Measurements from ENCODE around the gene PDE4D.
"Not testable (repeated sequence)": the region's sequence is repeated elsewhere in the genome, so short reads cannot be mapped to it uniquely, and the experiment has no call there.

Gene PDE4D

DNA sequence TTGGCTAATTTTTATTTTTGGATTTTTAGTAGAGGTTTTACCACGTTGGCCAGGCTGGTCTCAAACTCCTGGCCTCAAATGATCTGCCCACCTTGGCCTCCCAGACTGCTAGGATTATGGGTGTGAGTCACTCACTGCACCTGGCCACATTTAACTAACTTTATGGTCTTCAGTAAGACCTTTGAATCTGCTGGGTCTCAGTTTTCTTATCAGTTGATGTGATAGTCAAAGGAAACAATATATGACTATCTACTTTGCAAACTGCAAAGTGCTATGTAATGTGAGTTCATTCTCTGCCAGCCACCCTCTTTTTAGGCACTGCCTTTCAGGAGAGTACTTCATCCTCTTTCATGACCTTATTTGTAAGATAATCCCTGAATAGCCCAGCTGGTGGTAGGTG lies 474.7 kb downstream of the PDE4D start:
- DNase-seq (ENCODE audit: low read depth) = no peak

DNA sequence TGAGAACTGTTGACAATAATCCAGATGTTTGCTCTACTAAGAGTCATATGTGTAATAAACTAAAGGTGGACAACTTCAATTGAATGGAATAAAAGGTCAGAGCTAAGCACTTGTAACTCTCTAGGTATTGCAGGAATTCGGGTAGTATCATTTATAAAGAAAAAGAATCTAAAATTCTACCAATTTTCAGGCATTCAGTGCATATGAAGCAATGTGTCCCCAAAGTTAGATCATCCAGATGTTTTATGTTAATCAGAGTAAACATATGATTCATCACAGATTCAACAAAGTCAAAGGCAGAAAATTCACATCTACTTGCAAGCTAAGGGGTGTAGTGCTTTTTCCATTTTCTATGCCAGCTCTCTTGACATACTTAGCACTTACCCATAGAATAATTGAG lies 477.1 kb downstream of the PDE4D start:
- no peak for DNase-seq (ENCODE audit: low read depth)

DNA sequence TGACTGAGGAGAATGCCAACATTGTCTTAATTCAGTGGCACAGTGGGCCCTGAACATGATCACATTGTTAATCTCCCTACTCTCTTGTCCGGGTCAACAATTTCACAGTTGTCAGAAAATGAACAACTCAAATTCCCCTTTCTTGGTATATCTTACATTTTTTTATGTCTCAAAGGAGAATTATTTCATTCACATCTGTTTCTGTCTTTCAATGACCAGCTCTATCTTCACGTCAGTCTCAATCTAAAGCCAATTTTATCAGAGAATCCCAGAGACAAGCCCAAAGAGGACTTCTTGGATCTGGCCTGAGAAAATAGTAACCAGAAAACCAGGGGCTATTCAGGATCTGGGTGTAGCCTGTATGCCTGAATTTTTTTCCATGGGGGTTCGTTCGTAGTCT lies 477.5 kb downstream of the PDE4D start:
- no peak for DNase-seq (ENCODE audit: low read depth)

DNA sequence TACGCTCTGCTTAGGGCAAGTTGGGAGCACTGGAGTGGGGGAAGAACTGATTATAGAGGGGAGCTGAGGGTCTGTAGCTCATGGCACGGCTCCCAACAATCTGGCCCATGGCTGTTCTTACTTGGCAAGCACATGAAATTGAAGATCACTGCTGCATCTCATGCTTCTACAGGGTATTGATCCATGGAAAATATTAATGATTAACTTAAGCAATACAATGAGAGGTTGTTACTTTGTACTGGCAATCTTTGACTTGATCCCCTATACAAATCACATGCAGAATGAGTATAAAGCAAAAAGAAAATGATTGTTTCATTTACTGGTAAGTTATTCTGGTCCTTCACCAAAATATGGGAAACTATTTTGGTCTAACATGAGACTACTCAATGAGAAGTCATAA lies 481.1 kb downstream of the PDE4D start:
- no peak for DNase-seq (ENCODE audit: low read depth)

DNA sequence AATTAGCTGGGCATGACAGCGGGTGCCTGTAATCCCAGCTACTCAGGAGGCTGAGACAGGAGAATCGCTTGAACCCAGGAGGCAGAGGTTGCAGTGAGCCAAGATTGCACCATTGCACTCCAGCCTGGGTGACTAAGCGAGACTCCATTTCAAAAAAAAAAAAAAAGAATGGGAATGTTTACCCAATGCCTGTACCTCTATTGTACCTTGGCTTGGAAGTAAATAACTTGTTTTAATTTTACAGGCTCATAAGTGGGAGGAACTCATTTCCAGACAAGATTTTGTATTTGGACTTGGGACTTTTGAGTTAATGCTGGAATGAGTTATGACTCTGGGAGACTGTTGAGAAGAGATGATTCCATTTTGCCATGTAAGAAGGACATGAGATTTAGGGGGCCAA lies 484.5 kb downstream of the PDE4D start:
- not testable (repeated sequence) for DNase-seq (ENCODE audit: low read depth)

DNA sequence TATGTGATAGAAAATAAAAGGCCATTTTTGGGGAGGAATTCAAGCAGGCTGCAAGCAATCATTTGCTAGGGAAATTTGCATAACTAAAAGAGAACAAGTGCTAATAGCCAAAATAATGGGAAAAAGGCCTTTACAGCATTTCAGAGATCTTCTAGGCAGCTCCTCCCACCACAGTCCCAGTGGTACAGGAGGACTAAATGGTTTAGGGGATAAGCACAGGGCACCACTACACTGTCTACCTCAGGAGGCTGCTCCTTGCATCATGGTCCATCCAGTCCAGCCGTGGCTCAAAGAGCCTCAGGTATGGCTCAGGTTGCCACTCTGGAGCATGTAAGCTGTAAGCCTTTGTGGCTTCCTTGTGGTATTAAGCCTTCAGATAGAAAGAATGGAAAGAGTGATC lies 485.6 kb downstream of the PDE4D start:
- no peak for DNase-seq (ENCODE audit: low read depth)

DNA sequence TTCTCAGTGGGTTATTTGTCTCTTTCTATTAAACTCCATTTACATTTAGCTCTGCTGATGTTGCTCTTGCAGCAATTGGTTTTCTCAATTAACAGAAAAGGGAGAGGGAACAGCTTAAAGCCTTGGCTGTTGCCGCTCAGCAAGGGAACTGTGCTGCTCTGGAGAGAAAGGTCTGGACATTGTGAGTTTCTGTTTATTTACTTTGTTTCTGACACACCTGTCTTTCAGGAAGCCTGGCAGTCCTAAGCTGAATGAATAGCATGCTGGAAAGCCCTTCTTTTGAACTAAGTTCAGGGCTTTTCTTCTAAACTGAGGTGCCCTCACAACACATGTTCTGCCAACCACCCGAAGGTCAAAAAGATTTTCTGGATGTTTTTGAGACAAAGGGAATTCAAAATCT lies 491.9 kb downstream of the PDE4D start:
- DNase-seq (ENCODE audit: low read depth) = no peak

DNA sequence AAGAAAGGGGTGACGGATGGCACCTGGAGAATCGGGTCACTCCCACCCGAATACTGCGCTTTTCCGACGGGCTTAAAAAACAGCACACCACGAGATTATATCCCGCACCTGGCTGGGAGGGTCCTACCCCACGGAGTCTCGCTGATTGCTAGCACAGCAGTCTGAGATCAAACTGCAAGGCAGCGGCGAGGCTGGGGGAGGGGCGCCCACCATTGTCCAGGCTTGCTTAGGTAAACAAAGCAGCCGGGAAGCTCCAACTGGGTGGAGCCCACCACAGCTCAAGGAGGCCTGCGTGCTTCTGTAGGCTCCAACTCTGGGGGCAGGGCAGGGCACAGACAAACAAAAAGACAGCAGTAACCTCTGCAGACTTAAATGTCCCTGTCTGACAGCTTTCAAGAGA lies 498.6 kb downstream of the PDE4D start:
- DNase-seq (ENCODE audit: low read depth) = not testable (repeated sequence)

DNA sequence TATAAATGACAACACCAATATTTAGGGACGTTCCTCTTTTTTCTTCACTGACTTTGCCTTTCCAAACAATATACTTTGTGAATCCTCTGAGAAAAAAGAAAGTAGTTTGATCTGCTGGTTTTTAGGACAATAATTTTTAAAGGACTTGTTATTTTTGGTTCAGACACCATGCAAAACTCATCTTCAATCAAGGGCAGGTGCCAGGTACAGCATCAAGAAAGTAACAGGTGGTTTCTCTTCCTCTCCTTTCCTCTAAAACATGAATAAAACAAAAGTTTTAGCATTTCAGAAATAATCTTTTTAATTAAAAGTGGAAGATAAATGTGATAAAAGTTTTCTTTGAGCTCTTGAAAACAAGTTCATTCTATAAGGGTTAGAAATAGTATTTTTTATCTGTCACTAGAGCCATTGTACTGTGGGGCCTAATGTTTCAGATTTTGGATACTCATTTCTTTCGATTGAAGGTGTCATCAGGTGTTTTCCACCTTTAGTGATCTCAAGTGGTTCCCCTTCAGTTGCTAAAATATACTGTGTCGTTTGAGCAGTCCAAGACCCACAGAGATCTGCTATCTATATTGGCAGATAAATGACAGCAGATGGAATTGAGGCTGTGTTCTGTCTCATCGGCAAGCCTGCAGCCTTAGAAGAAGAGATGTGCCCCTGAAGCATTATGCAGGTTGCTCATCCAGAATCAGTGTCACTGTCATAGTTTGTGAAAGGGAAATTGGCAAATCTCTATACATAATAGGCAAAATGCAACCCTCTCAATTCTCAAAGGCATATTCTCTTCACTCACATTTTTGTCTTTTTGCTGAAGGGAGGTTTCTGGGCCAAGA lies 499.7 kb downstream of the PDE4D start:
- no peak for DNase-seq (ENCODE audit: low read depth)

DNA sequence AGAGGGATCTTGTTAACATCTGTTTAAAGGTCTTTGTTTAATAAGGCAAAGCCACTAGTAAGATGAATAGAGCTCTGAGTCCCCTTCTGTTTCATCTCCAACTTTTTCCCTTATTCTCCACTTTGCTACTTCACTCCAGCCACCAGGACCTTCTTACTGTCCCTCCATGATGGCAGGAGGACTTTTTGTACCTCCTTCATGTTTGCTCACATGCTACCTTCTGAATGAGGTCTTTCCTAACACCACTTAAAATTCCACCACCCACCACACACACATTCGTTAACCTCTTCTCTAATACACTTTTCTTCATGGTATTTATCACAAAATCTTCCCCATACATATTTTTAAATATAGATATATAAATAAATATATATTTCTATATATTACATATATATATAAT lies 501.9 kb downstream of the PDE4D start:
- no peak for DNase-seq (ENCODE audit: low read depth)

DNA sequence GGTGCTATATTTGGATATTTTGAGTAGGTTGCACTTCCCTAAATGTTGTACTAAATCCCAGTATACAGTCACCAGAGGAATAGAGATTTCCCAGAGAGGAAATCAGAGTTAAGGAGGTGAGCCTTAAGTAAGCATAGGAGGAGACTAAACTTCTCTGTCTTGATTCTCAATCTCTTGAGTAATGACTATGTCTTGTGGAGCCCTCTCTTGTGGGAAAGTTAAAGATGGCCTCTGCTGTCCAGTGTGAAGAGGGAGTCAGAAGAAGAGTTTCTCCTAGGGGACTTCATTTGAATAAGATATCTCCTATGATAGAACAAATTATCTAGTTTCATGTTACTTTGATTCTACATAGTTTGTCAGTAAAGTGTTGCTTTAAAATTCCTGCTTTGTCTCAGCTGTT lies 502.5 kb downstream of the PDE4D start:
- no peak for DNase-seq (ENCODE audit: low read depth)

DNA sequence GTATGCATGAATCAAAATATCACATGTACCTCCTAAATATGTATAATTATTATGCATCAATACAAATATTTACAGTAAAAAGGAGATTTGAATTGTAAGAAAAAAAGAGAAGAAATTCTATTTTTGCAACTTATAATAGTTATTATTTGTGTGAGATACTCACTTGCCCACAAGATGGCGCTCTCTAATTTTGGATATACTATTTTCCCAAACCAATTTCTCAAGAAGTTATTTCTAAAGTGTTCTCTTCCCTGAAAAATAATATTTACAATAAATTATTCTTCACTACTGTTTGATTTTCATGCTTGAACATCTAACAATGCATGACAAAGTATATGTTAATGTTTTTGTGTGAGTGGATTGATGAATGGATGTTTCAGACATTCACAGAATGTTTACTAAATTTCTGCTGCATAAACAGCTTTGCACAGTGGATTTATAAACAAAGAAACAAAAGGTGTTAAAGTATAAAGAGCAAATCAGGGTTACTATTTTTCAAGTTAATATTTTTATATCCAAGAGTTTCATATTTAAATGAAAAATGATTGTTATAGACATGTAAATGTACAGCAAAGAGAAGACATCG lies 503.4 kb downstream of the PDE4D start:
- no peak for DNase-seq (ENCODE audit: low read depth)

DNA sequence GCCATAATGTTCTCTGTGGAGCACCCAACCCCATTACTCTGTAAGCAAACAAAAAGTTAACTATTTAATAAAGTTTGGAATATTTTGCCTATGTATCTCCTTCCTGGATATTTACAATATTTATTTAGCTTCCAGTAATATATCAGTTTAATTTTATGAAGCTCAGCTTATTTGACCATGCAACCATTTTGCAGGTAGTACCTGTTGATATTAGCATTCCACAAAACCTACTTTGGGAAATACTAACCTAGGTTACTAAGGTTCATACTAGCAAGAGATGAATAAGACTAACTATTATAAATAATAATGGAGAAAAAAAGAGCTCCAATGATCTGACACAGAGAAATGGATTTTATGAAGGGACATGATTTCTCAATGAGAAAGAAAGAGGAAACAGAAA lies 506.4 kb downstream of the PDE4D start:
- no peak for DNase-seq (ENCODE audit: low read depth)

DNA sequence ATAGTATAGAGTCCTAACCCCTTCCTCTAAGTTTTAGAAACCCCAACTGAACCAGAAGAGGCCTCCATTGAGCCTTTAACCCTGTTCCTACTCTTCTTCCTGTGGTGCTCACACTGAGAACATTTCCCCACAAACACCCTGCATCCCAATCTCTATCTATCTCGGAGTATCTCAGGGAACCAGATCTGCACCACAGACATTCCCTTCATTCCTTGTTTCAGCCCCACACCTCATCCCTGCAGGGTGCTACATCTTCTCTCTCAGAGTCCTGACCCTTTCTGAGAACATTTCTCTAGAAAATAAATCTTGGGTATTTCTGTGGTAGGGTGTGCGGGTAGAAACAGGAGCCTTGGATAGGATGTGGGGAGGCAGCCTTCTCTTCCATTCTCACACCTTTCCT lies 507.8 kb downstream of the PDE4D start:
- no peak for DNase-seq (ENCODE audit: low read depth)

DNA sequence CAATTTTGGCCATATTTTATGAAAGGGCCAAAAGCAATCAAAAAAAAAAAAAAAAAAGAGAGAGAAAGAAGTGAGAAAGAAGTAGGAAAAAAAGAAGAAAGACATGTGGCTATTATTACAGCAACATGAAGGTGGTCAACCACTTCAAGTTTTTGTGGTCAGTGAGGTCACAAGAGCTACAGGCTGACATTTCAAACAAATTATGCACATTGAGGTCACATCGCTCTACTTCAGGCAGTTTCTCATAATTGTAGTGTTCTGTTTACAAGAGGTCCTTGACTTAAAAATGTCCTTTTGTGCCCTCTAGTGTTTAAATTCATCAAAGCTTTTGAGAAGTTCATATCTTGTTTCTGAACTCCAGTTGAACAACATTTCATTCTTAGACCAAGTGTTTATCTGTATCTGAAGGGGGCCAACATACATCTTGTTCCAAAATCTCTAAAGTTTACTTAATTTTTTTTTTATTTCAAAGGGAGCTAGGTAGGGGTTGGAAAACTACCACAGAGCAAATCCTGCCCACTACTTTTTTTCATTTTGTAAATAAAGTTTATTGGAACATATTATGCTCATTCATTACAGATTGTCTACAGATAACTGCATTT lies 513.1 kb downstream of the PDE4D start:
- peak; percentile 5 for DNase-seq (ENCODE audit: low read depth)

DNA sequence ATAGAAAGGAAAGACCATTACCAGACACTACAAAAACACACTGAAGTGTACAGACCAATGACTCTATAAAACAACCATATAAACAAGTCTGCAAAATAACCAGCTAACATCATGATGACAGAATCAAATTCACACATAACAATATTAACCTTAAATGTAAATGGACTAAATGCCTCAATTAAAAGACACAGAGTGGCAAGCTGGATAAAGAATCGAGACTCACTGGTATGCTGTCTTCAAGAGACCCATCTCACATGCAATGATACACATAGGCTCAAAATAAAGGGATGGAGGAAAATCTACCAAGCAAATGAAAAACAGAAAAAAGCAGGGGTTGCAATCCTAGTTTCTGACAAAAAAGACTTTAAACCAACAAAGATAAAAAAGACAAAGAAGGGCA lies 519.5 kb downstream of the PDE4D start:
- DNase-seq (ENCODE audit: low read depth) = not testable (repeated sequence)

DNA sequence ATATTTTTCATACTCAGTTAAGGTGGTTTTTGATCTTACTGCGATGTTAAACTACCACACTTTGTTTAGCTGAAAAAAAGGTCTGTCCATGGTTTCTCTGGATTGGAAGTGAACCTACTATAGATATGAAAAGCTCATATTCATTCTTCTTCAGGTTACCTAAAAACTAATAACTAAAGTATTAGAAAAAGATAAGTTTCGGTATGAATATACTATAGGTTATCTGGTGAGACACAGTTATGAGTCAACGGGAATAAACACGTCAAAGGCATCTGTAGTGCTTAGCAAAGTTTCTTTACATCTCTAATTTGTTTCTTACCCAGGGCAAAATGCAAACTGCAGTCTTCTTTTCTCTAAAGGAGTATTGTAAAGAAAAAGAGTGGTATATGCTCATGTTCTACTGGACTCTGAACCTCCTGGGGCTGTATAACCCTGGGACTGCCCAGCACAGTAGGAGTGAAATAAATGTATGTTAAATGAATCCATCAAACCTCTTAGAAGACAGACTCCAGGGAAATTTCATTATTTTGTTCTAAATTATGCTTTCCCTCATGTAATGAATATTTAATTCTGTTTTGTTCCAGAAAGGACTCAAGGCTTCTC lies 521.9 kb downstream of the PDE4D start:
- no peak for DNase-seq (ENCODE audit: low read depth)

DNA sequence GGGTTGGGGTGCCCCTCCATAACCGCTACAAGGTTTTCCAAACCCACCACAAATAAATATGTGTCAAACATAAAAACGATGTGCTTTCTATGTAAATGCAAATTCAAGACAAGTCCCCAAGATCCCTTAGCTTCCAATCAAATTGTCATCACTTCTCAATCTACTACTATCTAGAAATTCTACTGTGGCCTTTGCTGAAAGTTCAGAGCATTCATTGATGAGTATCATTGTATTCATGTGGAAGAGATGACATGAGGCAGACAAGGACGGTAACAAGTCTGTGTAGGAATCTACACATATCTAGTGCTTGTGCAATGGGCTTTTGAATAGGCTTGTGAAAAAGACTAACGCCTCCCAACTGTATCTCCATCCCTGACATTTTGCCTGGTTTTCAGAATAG lies 524.6 kb downstream of the PDE4D start:
- DNase-seq (ENCODE audit: low read depth) = no peak

DNA sequence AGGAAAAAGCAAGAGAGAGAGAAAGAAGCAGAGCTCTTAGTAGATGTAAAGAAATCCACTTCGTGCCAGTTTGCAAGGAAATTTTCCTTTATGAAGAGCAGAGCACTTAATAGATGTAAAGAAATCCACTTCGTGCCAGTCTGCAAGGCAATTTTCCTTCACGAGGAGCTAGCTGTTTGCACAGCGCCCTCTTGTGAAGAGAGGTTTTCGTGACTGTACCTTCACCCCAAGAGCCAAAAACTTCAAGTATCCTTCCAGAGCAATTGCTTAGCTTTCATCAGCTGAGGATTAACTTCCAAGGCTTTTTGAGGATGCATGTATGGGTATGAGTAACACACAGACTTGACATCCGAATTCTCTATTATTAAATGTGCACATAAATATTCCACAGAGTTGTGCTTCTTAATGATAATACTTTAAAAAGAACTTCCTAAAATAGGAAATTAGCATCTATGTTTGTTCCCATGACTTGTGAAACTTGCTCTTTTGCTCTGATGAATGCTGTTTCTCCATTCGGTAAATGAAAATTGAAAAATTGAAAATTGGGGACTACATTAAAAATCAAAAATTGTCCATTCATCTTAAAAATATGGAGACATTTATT lies 525.6 kb downstream of the PDE4D start:
- peak; percentile 30 for DNase-seq (ENCODE audit: low read depth)

DNA sequence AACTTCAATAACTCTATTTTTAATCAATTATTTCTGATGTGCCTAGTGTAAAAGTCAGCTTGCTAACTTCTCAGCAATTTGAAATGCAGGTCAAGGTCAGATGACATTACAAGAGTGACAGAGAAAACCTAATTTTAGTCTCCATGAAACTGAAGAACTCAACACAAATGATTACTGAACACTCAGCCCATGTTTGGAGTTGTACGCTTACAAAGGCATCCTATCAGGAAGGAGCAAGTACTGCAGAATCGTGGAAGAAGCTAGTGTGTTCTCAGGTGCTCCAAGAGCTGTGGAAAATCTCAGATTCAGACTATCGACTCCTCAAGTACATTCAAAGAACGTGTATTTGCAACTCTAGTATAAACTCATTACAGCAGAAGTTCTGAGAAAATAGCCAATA lies 526.7 kb downstream of the PDE4D start:
- no peak for DNase-seq (ENCODE audit: low read depth)

DNA sequence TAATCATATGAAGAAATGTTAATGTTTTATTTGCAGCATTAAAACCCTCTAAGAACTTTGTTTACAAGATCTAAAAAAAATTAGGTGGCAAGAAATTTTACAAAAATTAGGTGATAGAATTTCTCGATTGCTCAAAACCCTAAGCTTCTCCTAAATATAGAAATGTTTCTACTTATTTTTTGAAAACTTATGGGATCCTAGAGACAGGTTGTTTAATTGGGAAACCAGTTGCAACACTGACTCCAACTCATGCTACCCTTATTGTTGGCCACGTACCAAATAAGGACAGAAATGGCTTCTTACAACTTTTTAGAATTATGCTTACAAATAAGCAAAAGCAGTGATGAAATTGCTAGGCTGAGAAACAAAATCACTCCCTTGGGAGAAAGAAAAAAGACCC lies 531.1 kb downstream of the PDE4D start:
- DNase-seq (ENCODE audit: low read depth) = no peak

DNA sequence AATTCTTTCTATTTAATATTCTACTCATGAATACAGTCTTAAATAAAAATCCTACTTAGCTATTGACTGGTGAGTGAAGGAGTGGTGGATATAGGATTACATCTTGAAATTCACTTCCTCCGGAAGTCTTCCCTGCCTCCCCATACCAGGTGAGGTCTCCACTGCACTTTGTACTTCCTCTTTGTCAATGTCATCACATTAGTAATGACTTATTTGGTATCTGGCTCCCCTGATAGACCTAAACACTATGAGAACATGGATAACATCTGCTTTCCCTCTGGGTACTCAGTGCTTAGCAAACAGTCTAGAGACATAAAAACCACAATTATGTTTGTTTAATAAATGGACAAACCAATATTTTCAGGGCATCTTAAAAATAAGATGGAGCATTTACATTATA lies 532.1 kb downstream of the PDE4D start:
- DNase-seq (ENCODE audit: low read depth) = no peak

DNA sequence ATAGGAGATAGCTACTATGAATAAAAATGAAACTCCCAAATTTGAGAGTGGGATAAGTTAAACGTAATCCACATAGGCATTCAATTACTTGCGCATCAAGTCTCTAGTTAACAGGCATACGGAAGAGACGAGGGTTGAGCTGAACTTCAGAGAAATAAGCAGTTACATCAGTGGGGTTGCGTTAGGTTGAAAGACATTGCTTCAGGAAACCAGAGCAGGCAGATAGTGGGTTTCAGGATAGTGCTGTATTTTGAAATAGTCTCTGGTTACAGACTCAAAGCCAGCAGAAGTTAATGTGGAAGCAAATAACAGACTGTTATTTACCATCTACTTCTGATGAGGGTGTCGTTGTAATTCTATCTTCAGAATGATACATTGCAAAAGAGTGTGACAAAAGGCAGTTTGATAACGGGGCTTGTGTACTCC lies 533.4 kb downstream of the PDE4D start:
- no peak for DNase-seq (ENCODE audit: low read depth)

Data from activated T-cell treated with anti-CD3 and anti-CD28 coated beads for 24 hours (primary cell).